GM19238 (cell line): ENCODE data around the gene DRC1.

Source experiments
- DNase-seq: peaks from one replicate; pipeline ENCODE4 v3.0.0; 2011; ENCODE audit warnings: low spot score; ENCODE audit not compliant: insufficient read length

The DRC1 gene

DNA sequence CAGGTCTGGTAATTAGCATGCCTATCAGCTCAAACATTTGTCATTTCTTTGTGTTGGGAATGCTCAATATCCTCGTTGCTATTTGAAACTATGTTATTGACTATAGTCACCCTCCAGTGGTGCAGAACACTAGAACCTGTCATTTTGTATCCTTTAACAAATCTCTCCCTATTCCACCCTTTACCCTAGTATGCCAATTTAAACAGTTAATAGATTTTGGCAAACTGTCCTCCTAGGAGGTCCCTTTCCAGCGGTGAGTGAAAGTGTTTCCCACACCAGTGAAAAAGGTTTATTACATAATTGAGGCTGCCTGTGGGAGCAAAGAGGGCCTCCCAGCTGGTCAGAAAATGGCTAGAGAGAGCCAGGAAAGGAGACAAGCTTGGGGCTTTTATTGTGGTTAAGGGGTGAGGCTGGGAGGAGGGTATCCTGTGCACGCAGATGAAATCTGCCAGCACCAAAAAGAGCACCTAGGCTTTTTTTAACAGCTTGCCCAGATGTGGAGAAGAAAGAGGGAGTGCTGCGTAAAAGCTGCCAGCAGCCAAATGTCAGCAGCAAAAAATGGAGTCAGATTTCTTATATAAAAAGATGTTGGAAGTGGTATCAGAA lies 1.8 kb upstream of the DRC1 start:
- no peak for DNase-seq

DNA sequence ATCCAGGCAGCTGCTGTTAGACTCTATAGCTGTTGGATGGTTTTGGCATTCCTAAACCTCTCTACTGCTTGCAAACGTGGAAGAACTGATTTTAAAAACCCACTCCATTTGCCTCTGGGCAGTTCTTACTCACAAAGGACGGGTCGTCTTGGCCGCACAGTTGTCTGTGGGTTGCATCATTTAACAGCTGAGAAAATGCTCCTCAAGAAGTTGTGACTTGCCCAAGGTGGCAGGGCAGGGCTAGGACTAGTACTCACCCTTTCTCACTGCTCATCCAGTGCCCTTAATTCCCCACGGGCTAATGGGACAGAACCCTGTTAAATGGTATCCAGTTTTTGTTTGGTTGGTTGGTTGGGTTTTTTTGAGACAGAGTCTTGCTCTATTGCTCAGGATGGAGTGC lies 997 bp upstream of the DRC1 start:
- no peak for DNase-seq

DNA sequence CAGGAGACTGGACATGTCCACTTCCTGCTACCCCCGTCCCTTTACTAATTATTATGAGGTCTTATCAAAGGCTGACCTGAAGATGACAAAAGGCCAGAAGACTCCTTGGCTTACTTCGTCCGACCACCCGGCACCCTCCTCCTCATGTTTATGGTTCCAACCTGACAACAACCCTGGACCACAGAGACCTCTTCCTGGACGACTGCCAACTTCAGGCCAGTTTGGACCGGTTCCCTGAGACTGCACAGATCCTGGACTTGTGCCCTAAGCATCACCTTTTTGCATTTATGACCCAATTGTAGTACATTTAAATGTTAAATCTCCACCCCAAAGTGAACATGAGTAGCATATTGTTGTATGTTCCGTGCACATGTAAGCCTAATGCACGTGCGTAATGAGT lies 5.8 kb downstream of the DRC1 start:
- no peak for DNase-seq

- DNase-seq = no peak
These were observed 8.1 kb downstream of the DRC1 start for GRCh38 chr2:26409785-26410184.

- DNase-seq = no peak
These were observed 9.1 kb downstream of the DRC1 start for GRCh38 chr2:26410764-26411243.

DNA sequence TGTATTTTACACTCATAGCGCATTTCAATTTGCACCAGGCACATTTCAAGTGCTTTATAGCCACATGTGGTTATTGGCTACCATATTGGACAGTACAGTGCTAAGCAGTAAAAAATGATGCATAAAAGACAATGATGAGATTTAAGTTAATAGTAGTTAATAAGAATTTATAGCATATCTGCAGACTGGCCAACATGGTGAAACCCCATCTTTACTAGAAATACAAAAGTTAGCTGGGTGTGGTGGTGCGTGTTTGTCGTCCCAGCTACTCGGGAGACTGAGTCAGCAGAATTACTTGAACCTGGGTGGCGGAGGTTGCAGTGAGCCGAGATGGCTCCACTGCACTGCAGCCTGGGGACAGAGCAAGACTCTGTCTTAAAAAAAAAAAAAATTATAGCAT lies 9.7 kb downstream of the DRC1 start:
- no peak for DNase-seq

GRCh38 chr2:26412091-26412673 lies 10.5 kb downstream of the DRC1 start:
- no peak for DNase-seq

DNA sequence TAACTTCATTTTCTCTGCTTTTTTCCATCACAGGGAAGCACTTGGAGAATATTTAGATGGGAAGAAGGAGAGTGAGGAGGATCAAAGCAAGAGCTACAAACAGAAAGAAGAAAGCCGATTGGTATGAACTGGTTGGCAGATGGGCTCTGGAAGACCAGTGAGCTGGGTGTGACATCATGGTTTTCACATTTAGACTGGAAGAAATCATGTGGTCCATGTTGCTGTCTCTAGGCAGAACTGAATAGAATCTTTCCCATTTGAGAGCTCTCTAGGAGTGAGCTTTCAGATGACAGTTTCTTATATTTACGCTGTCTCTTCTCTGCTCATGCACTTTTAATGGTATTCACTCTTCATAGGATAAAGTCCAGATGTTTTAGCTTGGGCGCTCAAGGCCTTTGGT lies 12.6 kb downstream of the DRC1 start:
- DNase-seq = no peak

- DNase-seq = no peak
These were observed 20.2 kb downstream of the DRC1 start for GRCh38 chr2:26421961-26422360.

- DNase-seq = no peak
These were observed 21.4 kb downstream of the DRC1 start for GRCh38 chr2:26422947-26423629.

- no peak for DNase-seq
These were observed 22.0 kb downstream of the DRC1 start for GRCh38 chr2:26423750-26424149.

- DNase-seq = no peak
These were observed 22.5 kb downstream of the DRC1 start for GRCh38 chr2:26424221-26424620.

DNA sequence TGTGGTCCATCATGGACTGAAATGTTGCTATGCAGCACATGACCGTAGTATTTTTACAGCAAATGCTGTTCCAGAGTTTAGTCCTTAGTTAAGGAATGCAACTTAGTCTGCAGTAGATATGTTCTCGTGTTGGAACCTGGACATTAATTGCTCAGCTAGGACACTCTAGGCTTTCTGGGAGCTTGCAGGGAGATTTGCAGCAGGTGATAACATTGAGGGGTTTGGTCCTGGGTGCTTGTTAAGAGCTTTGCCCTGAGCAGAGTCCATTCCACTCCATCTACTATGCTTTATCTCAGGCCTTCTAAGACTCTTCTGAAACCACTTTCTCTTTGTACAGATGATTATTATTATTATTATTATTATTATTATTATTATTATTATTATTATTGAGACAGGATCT lies 27.1 kb downstream of the DRC1 start:
- DNase-seq = no peak

DNA sequence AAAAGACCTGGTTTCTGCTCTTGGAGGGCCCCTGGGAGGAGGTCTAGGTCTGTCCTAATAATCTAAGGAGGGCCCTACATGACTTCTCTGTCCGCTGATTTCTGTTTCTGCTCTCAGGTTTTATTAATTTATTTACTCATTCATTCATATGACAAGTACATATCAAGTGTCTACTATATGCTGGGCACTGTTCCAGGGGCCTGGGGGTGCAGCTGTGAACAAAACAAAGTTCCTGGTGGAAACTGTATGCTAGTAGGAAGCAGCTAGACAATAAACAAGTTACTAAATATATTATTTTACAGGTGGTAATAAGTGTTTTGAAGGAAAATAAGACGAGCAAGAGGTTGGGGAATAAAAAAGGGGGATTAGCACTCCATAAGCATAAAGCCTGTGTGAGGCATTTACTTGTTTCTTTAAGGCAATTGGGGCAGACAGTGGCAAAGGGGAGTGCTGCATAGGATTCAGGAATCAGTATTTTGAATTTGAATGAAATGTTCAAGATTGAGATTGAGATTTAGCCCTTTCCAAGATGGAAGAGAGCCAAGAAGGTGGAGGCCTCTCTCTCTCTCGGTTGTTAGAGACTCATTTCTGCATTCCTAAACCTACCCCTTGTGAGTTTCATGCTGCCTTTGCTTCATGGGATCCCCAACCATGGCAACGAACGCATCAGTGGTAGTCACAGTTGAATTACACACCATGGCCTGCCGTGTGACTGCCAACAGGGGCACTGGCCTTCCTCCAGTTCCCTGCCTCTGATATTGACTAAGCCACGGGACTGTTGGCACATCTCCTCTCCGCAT lies 28.3 kb downstream of the DRC1 start:
- DNase-seq = no peak

DNA sequence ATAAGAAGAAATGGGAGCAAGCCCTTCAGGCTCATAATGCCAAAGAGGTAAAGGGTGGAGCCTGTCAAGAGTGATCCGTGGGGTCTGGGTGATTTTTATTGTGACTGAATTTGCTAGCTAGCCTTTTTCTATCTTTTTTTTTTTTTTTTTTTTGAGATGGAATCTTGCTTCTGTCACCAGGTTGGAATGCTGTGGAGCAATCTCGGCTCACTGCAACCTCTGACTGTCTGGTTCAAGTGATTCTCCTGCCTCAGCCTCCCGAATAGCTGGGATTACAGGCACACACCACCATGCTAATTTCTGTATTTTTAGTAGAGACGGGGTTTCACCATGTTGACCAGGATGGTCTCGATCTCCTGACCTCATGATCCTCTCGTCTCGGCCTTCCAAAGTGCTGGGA lies 29.1 kb downstream of the DRC1 start:
- DNase-seq = no peak

DNA sequence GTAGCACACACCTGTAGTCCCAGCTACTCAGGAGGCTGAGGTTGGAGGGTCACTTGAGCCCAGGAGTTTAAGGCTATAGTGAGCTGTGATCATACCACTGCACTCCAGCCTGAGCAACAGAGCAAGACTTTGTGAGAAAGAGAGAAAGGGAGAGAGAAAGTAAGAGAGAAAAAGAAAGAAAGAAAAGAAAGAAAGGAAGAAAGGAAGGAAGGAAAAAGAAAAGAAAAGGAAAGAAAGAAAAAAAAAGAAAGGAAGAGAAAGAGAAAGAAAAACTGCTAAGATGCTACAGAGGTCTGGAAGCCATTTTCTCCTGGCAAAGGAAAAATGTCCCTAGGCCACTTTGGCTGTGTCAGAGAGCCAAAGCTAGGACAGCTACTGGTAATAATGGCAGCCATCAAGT lies 30.6 kb downstream of the DRC1 start:
- no peak for DNase-seq

- no peak for DNase-seq
These were observed 31.1 kb downstream of the DRC1 start for GRCh38 chr2:26432859-26433258.

- no peak for DNase-seq
These were observed 33.4 kb downstream of the DRC1 start for GRCh38 chr2:26435106-26435505.

DNA sequence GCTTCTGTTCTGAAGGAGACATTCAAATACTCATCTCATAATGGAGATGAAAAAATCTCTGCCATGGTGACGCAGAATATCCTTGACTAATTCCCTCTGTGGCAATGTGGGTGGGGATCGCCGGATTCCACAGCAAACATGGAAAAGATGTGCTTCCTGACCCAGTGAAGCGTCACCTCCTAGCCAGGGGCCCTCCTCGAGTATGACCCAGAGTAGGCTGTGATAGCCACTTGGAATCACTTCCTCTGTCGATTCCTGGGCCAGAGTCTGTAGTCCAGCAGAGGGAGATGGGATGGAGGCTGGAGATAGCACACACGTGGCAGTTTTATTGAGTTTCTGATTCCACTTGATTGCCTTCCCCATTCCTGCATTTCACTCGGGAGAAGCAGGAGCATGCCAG lies 36.8 kb downstream of the DRC1 start:
- no peak for DNase-seq

- no peak for DNase-seq
These were observed 37.2 kb downstream of the DRC1 start for GRCh38 chr2:26438926-26439325.

DNA sequence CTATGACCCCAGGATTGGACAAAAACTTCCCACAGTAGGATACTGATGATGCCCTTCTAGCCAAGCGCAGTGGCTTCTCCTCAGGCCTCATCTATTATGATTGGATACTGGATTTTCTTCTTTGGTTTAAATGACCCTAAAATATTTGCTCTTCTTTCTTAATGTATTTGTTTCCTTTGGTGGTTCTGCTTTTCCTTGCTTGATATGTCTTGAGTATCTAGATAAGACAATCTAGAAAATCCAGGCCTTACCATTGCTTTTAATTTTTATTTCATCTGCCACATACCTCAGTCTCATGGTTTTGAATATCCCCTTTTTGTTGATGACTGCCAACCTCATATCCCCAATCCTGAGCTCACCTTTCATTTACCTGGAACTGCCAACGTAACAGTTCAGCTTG lies 40.6 kb downstream of the DRC1 start:
- DNase-seq = no peak

DNA sequence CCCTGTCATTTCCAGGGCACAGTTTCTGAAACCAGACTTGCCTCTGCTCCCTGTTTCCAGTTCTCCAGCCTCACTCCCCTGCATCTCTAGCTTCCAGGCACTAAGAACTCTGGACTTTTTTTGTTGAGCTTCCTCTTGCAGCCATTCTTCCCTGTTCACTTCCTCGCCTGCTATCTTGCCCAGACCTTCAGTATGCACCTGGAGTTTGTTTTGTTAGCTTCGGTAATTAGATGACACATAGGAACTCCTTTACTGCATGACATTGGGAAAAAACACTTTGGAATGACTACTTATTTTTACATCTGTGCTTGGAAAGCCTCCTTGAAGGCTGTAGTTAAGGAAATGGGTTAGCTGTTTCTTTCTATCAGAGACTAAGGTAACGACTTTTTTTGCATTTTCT lies 41.0 kb downstream of the DRC1 start:
- DNase-seq = no peak
